ENCODE data around the gene NCKAP5. TPM values are rescaled to one million over a fixed set of nuclear protein-coding genes. Genes with fewer than 3 reads are reported as not detected.

Gene NCKAP5
- total and polyA plus RNA-seq, 2 of the 13 experiments (the other 11 are each of a cell fraction or from before 2014, with no cell fraction given) = 0.01 TPM; not detected in 1

DNA sequence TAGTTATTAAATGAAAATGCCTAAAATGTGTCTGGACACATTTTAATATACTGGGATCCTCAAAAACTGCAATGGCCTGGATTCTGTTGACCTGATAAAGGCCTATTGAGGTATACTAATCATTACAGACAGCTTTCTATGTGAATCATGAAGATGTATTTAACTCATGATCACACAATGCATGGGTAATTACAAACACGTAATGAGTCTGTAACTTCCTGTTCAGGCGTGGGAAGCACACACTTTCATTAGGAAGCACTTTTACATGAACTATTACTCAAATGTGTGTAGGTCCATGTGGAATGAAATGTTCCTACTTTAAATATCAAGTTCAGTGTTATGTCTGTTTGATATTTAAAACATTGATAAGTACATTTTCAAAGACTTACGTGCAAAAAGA, 108.7 kb downstream of the NCKAP5 start:
- CTCF ChIA-PET (ENCODE audit: low intra/inter-chr PET ratio, low total read pairs) = no interaction called here

More for the DNA sequence above, 108.7 kb downstream of the NCKAP5 start:
- ATAC-seq (no peak), FAIRE-seq (no peak), DNase-seq (ENCODE audit: low spot score) (no peak)
- TF ChIP-seq HDAC2 (CRISPR knock-in tag; IDR thresholded peaks at IDR 0.05) (no peak), ZNF570 (CRISPR knock-in tag; IDR thresholded peaks at IDR 0.05; ENCODE audit: borderline replicate concordance) (no peak), KDM4B (CRISPR knock-in tag; IDR thresholded peaks at IDR 0.05) (no peak), ZNF256 (CRISPR knock-in tag; conservative IDR thresholded peaks at IDR 0.05) (no peak), ZSCAN22 (CRISPR knock-in tag; IDR thresholded peaks at IDR 0.05) (no peak), CC2D1A (CRISPR knock-in tag; IDR thresholded peaks at IDR 0.05) (no peak), HHEX (CRISPR knock-in tag; IDR thresholded peaks at IDR 0.05) (no peak), ZNF75D (CRISPR knock-in tag; IDR thresholded peaks at IDR 0.05; ENCODE audit: borderline replicate concordance) (no peak), MAF1 (CRISPR knock-in tag; IDR thresholded peaks at IDR 0.05; ENCODE audit: borderline replicate concordance) (no peak), JUN (CRISPR knock-in tag; IDR thresholded peaks at IDR 0.05) (no peak), ARNT (IDR thresholded peaks at IDR 0.05) (no peak), ZNF121 (CRISPR knock-in tag; IDR thresholded peaks at IDR 0.05) (no peak), TRIM24 (CRISPR knock-in tag; IDR thresholded peaks at IDR 0.05) (no peak), FOXP1 (IDR thresholded peaks at IDR 0.05) (no peak), FOXP1 (CRISPR knock-in tag; IDR thresholded peaks at IDR 0.05) (no peak)
- TF ChIP-seq, protein P1, sequence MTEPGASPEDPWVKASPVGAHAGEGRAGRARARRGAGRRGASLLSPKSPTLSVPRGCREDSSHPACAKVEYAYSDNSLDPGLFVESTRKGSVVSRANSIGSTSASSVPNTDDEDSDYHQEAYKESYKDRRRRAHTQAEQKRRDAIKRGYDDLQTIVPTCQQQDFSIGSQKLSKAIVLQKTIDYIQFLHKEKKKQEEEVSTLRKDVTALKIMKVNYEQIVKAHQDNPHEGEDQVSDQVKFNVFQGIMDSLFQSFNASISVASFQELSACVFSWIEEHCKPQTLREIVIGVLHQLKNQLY (CRISPR knock-in tag; IDR thresholded peaks at IDR 0.05) = no peak
- TF ChIP-seq, protein P2, sequence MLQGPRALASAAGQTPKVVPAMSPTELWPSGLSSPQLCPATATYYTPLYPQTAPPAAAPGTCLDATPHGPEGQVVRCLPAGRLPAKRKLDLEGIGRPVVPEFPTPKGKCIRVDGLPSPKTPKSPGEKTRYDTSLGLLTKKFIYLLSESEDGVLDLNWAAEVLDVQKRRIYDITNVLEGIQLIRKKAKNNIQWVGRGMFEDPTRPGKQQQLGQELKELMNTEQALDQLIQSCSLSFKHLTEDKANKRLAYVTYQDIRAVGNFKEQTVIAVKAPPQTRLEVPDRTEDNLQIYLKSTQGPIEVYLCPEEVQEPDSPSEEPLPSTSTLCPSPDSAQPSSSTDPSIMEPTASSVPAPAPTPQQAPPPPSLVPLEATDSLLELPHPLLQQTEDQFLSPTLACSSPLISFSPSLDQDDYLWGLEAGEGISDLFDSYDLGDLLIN (CRISPR knock-in tag; IDR thresholded peaks at IDR 0.05; ENCODE audit: borderline replicate concordance) = no peak
- TF ChIP-seq, protein P3, sequence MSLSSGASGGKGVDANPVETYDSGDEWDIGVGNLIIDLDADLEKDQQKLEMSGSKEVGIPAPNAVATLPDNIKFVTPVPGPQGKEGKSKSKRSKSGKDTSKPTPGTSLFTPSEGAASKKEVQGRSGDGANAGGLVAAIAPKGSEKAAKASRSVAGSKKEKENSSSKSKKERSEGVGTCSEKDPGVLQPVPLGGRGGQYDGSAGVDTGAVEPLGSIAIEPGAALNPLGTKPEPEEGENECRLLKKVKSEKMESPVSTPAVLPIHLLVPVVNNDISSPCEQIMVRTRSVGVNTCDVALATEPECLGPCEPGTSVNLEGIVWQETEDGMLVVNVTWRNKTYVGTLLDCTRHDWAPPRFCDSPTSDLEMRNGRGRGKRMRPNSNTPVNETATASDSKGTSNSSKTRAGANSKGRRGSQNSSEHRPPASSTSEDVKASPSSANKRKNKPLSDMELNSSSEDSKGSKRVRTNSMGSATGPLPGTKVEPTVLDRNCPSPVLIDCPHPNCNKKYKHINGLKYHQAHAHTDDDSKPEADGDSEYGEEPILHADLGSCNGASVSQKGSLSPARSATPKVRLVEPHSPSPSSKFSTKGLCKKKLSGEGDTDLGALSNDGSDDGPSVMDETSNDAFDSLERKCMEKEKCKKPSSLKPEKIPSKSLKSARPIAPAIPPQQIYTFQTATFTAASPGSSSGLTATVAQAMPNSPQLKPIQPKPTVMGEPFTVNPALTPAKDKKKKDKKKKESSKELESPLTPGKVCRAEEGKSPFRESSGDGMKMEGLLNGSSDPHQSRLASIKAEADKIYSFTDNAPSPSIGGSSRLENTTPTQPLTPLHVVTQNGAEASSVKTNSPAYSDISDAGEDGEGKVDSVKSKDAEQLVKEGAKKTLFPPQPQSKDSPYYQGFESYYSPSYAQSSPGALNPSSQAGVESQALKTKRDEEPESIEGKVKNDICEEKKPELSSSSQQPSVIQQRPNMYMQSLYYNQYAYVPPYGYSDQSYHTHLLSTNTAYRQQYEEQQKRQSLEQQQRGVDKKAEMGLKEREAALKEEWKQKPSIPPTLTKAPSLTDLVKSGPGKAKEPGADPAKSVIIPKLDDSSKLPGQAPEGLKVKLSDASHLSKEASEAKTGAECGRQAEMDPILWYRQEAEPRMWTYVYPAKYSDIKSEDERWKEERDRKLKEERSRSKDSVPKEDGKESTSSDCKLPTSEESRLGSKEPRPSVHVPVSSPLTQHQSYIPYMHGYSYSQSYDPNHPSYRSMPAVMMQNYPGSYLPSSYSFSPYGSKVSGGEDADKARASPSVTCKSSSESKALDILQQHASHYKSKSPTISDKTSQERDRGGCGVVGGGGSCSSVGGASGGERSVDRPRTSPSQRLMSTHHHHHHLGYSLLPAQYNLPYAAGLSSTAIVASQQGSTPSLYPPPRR (CRISPR knock-in tag; IDR thresholded peaks at IDR 0.05; ENCODE audit: borderline replicate concordance) = no peak
- TF ChIP-seq, protein P4, sequence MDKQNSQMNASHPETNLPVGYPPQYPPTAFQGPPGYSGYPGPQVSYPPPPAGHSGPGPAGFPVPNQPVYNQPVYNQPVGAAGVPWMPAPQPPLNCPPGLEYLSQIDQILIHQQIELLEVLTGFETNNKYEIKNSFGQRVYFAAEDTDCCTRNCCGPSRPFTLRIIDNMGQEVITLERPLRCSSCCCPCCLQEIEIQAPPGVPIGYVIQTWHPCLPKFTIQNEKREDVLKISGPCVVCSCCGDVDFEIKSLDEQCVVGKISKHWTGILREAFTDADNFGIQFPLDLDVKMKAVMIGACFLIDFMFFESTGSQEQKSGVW (CRISPR knock-in tag; IDR thresholded peaks at IDR 0.05; ENCODE audit: borderline replicate concordance) = no peak
- no peak overlapping the region for H3K4me2 ChIP-seq (ENCODE audit: low read depth, low read length)
- no peaks in the 10 kb centered on the region for H4K20me1 ChIP-seq (ENCODE audit: insufficient read depth, low read length)
- H3K4me3 ChIP-seq (replicated peaks in 1 of 3; ENCODE audit: insufficient read depth in 1 of 3, low read depth in 2 of 3, low read length in 3 of 3) = no peak overlapping the region
- H3K4me1 ChIP-seq (ENCODE audit: insufficient read depth, low read length) = no peaks in the 10 kb centered on the region
- no peaks in the 10 kb centered on the region for H3K36me3 ChIP-seq (replicated peaks in 1 of 2; ENCODE audit: control insufficient read depth in 1 of 2, insufficient read depth in 2 of 2, low read length in 2 of 2)
- no peaks in the 10 kb centered on the region for H3K79me2 ChIP-seq (ENCODE audit: insufficient read depth, low read length)
- BruUV-seq (replicated peaks) = no TSS peak
- intact Hi-C loops (cut with micrococcal nuclease; ENCODE audit: unreplicated experiment) (no loop called here), in situ Hi-C loops (cut with HindIII; ENCODE audit: extremely low pct_ligation_motif_present, low pct_unique_long_range_greater_than_20kb) (no loop called here)
- H3K9ac ChIP-seq (ENCODE audit: insufficient read depth, low read depth, low read length) = no peak overlapping the region
- H3K9me3 ChIP-seq (ENCODE audit: low read length) = no peaks in the 10 kb centered on the region
- H3K27me3 ChIP-seq (ENCODE audit: control insufficient read depth in 1 of 2, insufficient read depth in 2 of 2, low read length in 2 of 2) = no peaks in the 10 kb centered on the region
- 43% methylated on average over 3 of the region's 3 CpGs for WGBS (ENCODE audit: low lambda C conversion rate)
- POLR2A ChIA-PET = no interaction called here
- H2AFZ ChIP-seq (ENCODE audit: low read length) = no peak overlapping the region
- H3K27ac ChIP-seq (ENCODE audit: extremely low read length, insufficient read depth, low read length) = no peak overlapping the region

Data from HepG2 (cell line).